Liver (tissue), 9 donors: ENCODE measurements around the gene SLC6A17. TPM values are rescaled to one million over a fixed set of nuclear protein-coding genes. Genes with fewer than 3 reads are reported as not detected.

Source experiments
- DNase-seq: peaks from one replicate; pipeline ENCODE4 v3.0.0-alpha.2; 2017; ENCODE audit warnings: low spot score
- H3K27ac ChIP-seq, 2 donors: one replicate each; pipeline ENCODE4 v1.7.0; 2013; ENCODE audit warnings: inconsistent platforms in 2 of 2, low read length in 2 of 2, control low read depth in 1 of 2, low read depth in 1 of 2, mild to moderate bottlenecking in 1 of 2
- H3K27me3 ChIP-seq, 4 donors: one replicate each; pipeline versions ENCODE4 v1.6.1 to v1.7.0; 2013; ENCODE audit warnings: low read length in 3 of 4, inconsistent platforms in 1 of 4, mild to moderate bottlenecking in 1 of 4, moderate library complexity in 1 of 4; ENCODE audit not compliant: control insufficient read depth in 4 of 4, insufficient read depth in 4 of 4
- H3K36me3 ChIP-seq, 4 donors: one replicate each; pipeline versions ENCODE4 v1.6.1 to v1.7.0; 2013; ENCODE audit warnings: low read length in 3 of 4, mild to moderate bottlenecking in 3 of 4, low read depth in 1 of 4, moderate library complexity in 1 of 4; ENCODE audit not compliant: control insufficient read depth in 4 of 4, insufficient read depth in 3 of 4
- H3K4me1 ChIP-seq, 4 donors: one replicate each; pipeline versions ENCODE4 v1.6.1 to v1.7.0; 2013; ENCODE audit warnings: low read length in 3 of 4, mild to moderate bottlenecking in 3 of 4, moderate library complexity in 1 of 4; ENCODE audit not compliant: control insufficient read depth in 4 of 4, insufficient read depth in 4 of 4
- H3K4me3 ChIP-seq, 3 donors: one replicate each; pipeline versions ENCODE4 v1.6.1 to v1.7.0; 2013; ENCODE audit warnings: low read length in 3 of 3, control low read depth in 1 of 3, low read depth in 1 of 3, mild to moderate bottlenecking in 1 of 3
- H3K9ac ChIP-seq, 2 donors: one replicate each; pipeline ENCODE4 v1.7.0; 2013; ENCODE audit warnings: low read length in 2 of 2, mild to moderate bottlenecking in 2 of 2, moderate library complexity in 2 of 2, control low read depth in 1 of 2, low read depth in 1 of 2
- H3K9me3 ChIP-seq, 4 donors: one replicate each; pipeline versions ENCODE4 v1.6.1 to v1.7.0; 2013; ENCODE audit warnings: low read length in 3 of 4; ENCODE audit not compliant: control insufficient read depth in 4 of 4
- ATF3 ChIP-seq: IDR thresholded peaks from 2 replicates; pipeline ENCODE4 v1.6.1; 2016; ENCODE audit warnings: antibody characterized with exemption
- CTCF ChIP-seq: fragments of 150-350 bp; IDR thresholded peaks from 2 replicates; pipeline ENCODE4 v1.5.1; 2017; ENCODE audit warnings: improper control_type of control experiment, low read depth, low read length; ENCODE audit not compliant: missing input control
- EGR1 ChIP-seq, 2 donors: IDR thresholded peaks; 2 replicates each; pipeline ENCODE4 v1.6.1; 2016 to 2018; ENCODE audit warnings: antibody characterized with exemption in 2 of 2, low read depth in 2 of 2
- FOXA1 ChIP-seq: IDR thresholded peaks from 2 replicates; pipeline ENCODE4 v1.6.1; 2016; ENCODE audit warnings: antibody characterized with exemption
- FOXA2 ChIP-seq: IDR thresholded peaks from 2 replicates; pipeline ENCODE4 v1.6.1; 2016; ENCODE audit warnings: antibody characterized with exemption
- GABPA ChIP-seq, 2 donors: IDR thresholded peaks in 1 of 2; conservative IDR thresholded peaks in 1 of 2; 2 replicates each; pipeline ENCODE4 v1.6.1; 2016; ENCODE audit warnings: antibody characterized with exemption in 2 of 2, mild to moderate bottlenecking in 1 of 2, moderate library complexity in 1 of 2
- HNF4A ChIP-seq, 2 donors: conservative IDR thresholded peaks; 2 replicates each; pipeline ENCODE4 v1.6.1; 2016; ENCODE audit warnings: antibody characterized with exemption in 2 of 2, mild to moderate bottlenecking in 2 of 2
- HNF4G ChIP-seq: IDR thresholded peaks from 2 replicates; pipeline ENCODE4 v1.6.1; 2016; ENCODE audit warnings: antibody characterized with exemption
- JUND ChIP-seq, 2 donors: IDR thresholded peaks; 2 replicates each; pipeline ENCODE4 v1.6.1; 2016; ENCODE audit warnings: antibody characterized with exemption in 2 of 2
- MAX ChIP-seq: IDR thresholded peaks from 2 replicates; pipeline ENCODE4 v1.6.1; 2016; ENCODE audit warnings: antibody characterized with exemption
- NR2F2 ChIP-seq: IDR thresholded peaks from 2 replicates; pipeline ENCODE4 v1.6.1; 2016; ENCODE audit warnings: antibody characterized with exemption
- RAD21 ChIP-seq, 2 donors: IDR thresholded peaks; 2 replicates each; pipeline ENCODE4 v1.6.1; 2016; ENCODE audit warnings: antibody characterized with exemption in 2 of 2, mild to moderate bottlenecking in 2 of 2
- REST ChIP-seq: IDR thresholded peaks from 2 replicates; pipeline ENCODE4 v1.6.1; 2016; ENCODE audit warnings: antibody characterized with exemption, mild to moderate bottlenecking
- RXRA ChIP-seq, 2 donors: IDR thresholded peaks; 2 replicates each; pipeline ENCODE4 v1.6.1; 2017 to 2018; ENCODE audit warnings: antibody characterized with exemption in 2 of 2, mild to moderate bottlenecking in 1 of 2
- SP1 ChIP-seq: IDR thresholded peaks from 2 replicates; pipeline ENCODE4 v1.6.1; 2018; ENCODE audit warnings: antibody characterized with exemption, mild to moderate bottlenecking
- TAF1 ChIP-seq: conservative IDR thresholded peaks from 2 replicates; pipeline ENCODE4 v1.6.1; 2016; ENCODE audit warnings: antibody characterized with exemption, mild to moderate bottlenecking
- YY1 ChIP-seq: IDR thresholded peaks from 2 replicates; pipeline ENCODE4 v1.6.1; 2016; ENCODE audit warnings: antibody characterized with exemption, mild to moderate bottlenecking
- ZBTB33 ChIP-seq: IDR thresholded peaks from 2 replicates; pipeline ENCODE4 v1.6.1; 2016; ENCODE audit warnings: antibody characterized with exemption
- WGBS: extraction: QIAGEN DNeasy Blood & Tissue Kit; methylation state at CpG from one replicate; pipeline ENCODE4 v1.1.7; 2013; 5-methylcytosine and 5-hydroxymethylcytosine counted together
- polyA plus RNA-seq, 2 donors: library from polyadenylated mRNA; stranded (reverse) in 1 of 2; unstranded in 1 of 2; fragments of 200-250 nt in 1 of 2; fragments of >200 nt in 1 of 2; fragmentation: Nextera tagmentation in 1 of 2; extraction: Ambion mirVana in 1 of 2; gene quantifications; one replicate each; pipeline versions ENCODE4 v1.2.1 to v1.2.3, GENCODE V29; 2013 to 2015
- total RNA-seq, 2 donors: library from RNA; depleted of rRNA; stranded (reverse); fragments of >200 nt; gene quantifications; one replicate each; pipeline ENCODE4 v1.2.3, GENCODE V29; 2014
- donor health status: healthy.
- donor health status: healthy.
- donor health status: healthy.
- donor health status: healthy.
- donor health status: healthy.

The SLC6A17 gene
- total and polyA plus RNA-seq, 4 donors, result not detected

- no peak for DNase-seq
- no peaks in the 10 kb centered on the region for H3K36me3 ChIP-seq
- no peak overlapping the region for H3K4me3 ChIP-seq
- H3K4me1 ChIP-seq, result no peaks in the 10 kb centered on the region
- H3K27ac ChIP-seq, result no peak overlapping the region
- no peaks in the 10 kb centered on the region for H3K9me3 ChIP-seq
- WGBS, result 85% methylated on average over 12 of the region's 12 CpGs
- H3K27me3 ChIP-seq, result peaks cover 0 to 4% (median 0%) of the 10 kb centered on the region in 4 donors
- H3K9ac ChIP-seq, result no peak overlapping the region
- TF ChIP-seq YY1 (no peak), EGR1 (IDR thresholded peaks at IDR 0.05; ENCODE audit: low read depth in 2 of 2) (no peak), HNF4G (no peak), TAF1 (no peak), REST (no peak), FOXA2 (no peak), FOXA1 (no peak), ATF3 (no peak), ZBTB33 (no peak), JUND (IDR thresholded peaks at IDR 0.05) (no peak), SP1 (no peak), CTCF (no peak), RAD21 (IDR thresholded peaks at IDR 0.05) (no peak), GABPA (IDR thresholded peaks at IDR 0.05 in 1 of 2, conservative IDR thresholded peaks at IDR 0.05 in 1 of 2) (no peak), MAX (no peak), NR2F2 (no peak), HNF4A (conservative IDR thresholded peaks at IDR 0.05) (no peak), RXRA (IDR thresholded peaks at IDR 0.05) (no peak)
These were observed 33.4 kb downstream of the SLC6A17 start for GRCh38 chr1:110183642-110184167.
